Stimulated activated CD4-positive, alpha-beta T cell treated with anti-CD3 and anti-CD28 coated beads, Interleukin-12 subunit alpha, Interleukin-12 subunit beta, amount 100 ng/mL, for 4 hours (primary cell): Measurements from ENCODE around the gene YPEL3.
A peak's percentile ranks its signal among the peaks of the same experiment; 100 is the strongest.

Experiments used
- DNase-seq: peaks from one replicate; pipeline ENCODE4 v3.0.0-alpha.2; 2020

YPEL3 gene

DNA sequence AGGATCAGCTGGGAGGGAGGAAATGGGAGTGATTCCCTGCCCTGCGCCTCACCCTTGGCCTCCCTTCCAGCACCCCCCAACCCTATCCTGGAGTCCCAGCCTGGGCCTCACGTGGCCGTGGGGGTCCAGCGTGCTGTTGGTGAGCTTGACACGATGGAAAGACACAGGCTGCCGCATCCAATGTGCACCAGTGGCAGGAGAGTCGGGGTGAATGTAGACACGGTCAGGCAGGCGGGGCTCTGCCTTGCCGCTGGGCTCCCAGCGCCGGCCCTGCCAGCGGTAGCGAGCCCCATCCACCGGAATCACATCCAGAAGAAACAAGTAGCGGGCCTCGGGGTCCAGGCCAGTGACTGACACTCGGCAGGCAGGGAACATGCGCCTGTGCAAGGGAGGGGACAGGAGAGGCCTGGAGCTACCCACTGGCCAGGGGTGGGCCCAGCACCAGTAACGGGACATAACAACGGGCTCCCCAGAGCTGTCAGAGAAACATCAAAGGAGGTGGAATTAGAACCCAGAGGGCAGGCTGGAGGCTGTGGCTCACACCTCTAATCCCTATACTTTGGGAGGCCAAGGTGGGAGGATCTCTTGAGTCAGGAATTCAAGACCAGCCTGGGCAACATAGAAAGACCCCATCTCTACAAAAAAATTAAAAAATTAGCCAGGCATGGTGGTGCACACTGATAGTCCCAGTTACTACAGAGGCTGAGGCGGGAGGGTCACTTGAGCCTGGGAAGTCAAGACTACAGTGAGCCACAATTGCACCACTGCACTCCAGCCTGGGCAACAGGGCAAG lies 7.0 kb downstream of the YPEL3 start:
- no peak for DNase-seq

DNA sequence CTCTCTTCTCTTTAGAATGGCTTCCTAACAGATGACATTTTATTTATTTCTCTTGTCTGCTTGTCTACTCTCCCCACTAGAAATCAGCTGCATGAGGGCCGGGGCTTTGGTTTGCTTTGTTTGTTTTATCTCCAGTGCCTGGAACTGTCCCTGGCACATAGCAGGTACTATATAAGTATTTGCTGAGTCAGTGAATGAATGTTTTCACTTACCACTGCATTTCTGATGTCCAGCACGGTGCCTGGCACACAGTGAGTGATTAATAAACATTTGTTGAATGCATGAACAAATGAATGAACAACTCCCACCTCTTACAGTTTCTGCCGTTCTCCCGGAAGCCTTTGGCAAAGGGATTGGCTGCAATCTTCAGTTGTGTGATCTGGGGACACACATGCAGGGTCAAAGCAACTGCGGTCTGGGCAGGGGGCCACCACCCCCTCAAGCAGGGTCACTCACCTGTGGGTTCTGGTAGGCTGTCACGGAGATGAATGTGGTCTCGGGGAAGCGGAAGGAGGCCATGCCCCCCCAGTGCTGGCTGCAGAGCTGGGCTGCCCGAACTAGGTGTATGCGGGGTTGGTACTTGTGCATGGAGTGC lies 7.7 kb downstream of the YPEL3 start:
- DNase-seq = no peak

DNA sequence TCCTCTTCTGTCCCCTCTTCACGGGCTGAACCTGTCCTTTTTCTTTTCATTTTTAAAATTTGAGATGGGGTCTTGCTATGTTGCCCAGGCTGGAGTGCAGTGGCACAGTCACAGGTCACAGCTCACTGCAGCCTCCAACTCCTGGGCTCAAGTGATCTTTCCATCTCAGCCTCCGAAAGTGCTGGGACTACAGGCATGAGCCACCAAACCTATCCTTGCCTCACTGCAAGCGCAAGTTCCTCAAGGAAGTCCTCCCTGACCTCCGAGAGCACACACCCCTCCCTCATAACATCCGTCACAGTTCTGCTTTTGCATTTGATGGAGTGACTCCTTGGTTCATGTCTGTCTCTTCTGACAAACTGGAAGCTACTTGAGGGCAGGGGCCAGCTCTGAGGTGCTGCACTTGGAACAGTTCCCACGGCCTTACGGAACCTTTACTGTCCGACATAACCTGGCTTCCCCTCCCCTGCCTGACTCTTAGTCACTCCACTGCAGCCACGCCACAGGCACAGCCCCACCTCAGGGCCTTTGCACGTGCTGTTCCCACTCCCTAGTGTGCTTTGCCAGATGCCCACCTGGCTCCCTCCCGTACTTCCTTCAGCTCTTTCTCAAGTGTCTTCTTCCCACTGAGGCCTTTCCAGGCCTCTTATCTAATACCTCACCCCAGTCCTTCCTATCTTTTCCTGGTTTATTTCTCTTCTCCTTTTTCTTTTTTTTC lies 8.7 kb downstream of the YPEL3 start:
- no peak for DNase-seq

DNA sequence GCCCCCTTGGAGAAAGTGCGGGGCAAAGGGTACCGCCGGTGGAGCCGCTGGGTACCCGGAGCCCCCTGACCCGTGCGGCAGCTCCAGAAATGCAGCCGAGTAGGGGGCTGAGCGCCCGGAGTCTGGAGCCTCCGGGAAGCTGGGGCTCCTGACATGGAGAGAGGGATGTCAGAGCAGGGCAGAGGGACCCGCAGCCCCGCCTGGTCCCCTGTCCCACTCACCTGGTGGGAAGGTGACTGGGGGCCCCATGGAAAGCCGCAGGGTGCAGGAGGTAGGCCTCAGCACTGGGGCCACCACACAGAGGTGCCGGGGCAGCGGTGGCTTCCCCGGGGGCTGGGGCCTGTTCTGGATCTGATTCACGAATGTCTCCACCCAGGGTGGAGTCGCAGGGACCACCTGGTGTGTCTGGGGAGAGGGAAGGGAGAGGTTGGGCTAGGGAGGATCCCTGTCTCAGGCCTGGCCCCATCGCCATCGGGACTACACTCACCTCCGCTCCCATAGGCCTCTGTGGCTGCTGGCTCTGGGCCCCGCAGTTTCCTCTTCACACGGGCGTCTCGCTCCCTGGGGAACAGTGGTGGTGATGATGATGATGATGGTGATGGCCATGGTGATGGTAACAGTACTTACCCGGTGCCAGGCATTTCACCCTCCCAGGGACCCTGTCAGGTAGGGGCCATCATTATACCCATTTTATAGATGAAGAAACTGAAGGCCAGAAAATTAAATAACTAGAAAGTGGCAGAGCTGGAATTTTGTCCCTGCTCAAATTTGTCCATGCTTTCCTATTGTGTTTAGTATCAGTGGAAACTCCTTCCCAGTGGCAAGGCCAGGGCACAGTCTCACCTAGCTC lies 9.5 kb downstream of the YPEL3 start:
- no peak for DNase-seq

DNA sequence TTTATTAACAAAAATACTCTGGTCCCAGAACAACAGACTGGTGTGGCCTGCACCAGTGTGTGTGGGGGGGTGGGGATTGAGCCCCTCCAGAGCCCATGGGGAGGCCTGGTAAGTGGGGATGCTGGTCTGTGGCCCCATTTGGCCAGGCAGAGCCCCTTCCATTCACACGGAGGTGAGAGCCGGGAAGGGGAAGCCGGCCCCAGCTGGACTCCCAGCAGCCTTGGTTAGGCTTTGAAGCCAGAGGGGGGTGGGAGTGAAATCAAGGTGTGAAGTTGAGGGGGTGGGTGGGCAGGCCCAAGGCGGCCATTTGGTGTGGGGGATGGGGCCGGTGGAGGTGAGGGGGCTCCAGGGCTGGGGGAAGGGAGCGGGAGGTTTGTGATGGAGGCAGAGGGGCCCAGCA lies 10.2 kb downstream of the YPEL3 start:
- no peak for DNase-seq

DNA sequence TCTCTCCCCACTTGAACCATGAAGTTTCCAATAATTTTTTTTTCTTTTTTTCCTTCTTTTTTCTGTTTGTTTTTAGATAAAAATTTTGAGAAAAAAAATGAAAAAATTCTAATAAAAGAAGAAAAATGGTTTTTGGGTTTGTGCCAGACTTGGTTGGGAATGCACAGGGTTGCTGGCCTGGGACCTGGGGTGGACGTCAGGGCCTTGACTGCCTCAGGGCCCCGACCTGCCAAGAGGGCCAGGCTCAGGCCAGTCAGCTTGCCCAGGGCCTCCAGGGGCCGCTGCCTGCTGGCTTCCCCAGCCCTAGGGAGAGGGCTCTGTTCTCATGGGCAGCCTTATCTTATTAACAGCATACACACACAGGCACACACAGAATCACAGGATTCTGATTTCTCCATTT lies 10.8 kb downstream of the YPEL3 start:
- DNase-seq = no peak

DNA sequence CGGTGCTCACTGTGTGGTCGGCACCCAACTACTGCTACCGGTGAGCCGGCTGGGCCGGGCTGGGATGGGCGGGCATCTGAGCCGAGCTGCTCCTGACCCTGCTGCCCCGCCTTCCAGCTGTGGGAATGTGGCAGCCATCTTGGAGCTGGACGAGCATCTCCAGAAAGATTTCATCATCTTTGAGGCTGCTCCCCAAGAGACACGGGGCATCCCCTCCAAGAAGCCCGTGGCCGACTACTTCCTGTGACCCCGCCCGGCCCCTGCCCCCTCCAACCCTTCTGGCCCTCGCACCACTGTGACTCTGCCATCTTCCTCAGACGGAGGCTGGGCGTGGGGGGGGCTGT lies 11.2 kb downstream of the YPEL3 start:
- no peak for DNase-seq

DNA sequence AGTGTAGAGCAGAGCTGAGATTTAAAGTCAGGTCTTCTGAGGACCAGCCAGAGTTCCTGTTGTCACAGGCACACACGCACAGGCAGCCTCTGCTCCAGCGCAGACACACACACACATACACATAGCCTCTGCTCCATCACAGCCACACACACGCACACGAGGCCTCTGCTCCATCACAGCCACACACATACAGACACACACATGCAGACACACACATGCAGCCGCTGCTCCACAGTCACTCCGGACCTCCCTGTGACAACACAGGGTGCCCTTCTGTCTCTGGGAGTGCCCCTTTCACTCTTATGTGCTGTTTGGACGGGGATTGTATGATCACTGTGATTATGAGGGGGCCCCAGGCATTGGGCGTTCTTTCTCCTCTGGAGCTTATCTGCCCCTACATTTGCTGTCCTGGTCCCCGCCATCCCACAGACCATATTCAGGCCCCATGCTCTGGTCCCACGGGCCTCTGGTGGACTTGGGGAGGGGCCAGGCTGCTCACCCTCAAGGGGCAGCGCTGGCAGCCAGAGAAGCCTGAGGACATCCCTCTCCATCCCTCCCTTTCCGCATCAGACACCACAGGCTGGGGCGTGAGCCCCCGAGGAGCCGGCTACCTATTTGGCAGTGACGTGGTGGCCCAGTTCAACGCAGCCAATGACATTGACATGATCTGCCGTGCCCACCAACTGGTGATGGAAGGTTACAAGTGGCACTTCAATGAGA lies 11.8 kb downstream of the YPEL3 start:
- DNase-seq = no peak

DNA sequence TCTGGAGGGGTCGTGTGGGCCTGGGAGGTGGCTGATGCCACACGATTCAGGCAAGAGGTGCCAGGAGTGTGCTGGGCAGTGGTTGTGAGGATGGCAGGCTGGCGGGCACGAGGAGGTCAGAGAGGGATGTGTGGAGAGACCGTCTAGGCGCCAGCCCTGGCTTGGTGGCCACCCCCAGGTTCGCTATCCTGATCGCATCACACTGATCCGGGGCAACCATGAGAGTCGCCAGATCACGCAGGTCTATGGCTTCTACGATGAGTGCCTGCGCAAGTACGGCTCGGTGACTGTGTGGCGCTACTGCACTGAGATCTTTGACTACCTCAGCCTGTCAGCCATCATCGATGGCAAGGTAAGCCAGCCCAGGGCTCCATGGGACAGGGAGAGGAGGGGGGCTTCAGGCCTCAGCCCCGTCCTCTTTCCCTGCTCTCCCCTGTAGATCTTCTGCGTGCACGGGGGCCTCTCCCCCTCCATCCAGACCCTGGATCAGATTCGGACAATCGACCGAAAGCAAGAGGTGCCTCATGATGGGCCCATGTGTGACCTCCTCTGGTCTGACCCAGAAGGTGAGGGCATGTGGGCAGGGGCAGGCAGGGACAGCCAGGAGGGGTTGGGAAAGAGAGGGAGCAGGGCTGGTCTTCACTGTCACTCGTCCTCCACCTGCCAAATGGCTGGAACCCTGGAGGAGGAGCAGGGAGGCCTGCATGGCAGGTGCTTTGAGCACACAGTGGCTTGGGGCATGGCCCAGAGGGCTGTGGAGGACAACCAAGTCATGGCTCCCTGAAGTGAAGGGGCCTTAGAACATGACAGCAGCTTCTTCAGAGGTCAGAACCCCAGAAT lies 12.6 kb downstream of the YPEL3 start:
- no peak for DNase-seq

DNA sequence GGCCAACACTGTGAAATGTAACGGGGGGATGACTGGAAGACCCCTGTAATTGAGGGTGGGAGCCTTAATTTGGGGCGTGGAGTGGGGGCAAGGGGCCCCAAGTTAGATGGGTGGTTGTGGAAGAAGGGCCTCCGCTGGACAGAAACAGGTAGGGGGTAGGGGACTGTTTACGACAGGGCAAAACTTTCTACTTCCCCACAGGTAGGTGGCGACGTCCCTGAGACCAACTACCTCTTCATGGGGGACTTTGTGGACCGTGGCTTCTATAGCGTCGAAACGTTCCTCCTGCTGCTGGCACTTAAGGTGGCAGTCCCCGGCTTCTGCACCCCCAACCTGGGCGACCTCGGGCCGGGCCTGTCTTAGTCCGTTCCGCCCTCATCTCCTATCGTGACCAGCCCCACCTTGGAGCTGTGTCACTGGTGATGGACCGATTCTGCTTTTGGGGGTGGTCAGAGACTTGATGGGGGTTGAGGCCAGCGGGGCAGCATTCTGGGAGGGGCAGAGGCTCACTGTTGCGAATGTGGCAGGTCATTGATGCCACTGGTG lies 13.4 kb downstream of the YPEL3 start:
- DNase-seq = no peak

DNA sequence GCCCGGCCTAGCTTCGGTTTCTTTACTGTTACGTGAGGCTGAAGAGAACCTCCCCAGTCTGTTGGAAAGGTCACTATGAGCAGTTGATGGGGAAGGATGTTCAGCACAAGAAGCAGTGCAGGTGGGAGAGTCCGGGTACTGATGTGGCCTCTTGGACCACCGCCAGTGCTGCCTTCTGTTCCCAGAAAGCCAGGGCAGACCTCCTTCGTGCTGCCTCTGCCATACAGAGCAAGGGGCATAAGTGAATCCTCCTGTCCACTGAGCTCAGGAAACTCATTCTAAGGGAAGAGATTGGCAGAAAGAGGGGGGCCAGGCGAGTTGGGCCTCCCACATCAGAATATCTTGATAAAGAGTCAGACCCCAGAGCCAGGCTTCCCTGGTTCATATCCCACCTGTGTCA lies 16.5 kb downstream of the YPEL3 start:
- DNase-seq = no peak

DNA sequence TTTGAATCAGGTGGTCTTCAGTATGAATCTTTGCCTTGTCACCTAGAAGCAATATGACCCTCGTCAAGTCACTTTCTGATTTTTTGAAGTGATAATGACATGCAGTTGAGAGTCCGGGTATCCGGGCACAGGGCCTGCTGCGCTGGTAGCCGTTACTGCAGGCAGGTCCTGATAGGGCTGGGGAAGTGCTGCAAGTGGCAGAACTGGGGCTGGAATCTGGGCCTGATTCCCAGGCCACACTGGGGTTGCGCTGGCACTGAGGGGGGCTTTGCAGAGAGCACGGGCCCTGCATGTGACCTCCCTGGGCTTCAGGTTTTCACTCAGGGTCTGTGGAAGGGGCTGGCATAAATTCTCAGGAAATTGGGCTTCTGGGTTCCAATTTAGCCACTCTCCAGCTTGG lies 17.3 kb downstream of the YPEL3 start:
- DNase-seq = no peak

DNA sequence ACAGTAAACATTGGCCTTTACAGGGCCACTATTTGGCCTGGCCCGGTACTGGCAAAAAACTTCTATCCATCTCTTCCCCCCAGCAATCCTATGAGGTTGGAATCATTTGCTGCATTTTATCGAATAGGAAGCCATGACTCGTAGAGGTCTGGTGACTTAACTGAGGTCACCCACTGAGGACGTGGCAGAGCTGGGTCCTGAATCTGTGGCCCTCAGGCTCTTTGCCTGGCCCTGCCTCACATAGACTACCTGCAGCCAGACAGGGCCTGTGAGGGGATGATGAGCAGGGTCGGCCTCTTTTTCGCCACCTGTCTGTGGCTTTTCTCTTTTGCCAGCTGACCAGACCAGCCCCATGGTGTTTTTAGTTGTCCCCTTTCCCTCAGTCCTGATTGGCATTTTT lies 18.4 kb downstream of the YPEL3 start:
- DNase-seq = no peak

DNA sequence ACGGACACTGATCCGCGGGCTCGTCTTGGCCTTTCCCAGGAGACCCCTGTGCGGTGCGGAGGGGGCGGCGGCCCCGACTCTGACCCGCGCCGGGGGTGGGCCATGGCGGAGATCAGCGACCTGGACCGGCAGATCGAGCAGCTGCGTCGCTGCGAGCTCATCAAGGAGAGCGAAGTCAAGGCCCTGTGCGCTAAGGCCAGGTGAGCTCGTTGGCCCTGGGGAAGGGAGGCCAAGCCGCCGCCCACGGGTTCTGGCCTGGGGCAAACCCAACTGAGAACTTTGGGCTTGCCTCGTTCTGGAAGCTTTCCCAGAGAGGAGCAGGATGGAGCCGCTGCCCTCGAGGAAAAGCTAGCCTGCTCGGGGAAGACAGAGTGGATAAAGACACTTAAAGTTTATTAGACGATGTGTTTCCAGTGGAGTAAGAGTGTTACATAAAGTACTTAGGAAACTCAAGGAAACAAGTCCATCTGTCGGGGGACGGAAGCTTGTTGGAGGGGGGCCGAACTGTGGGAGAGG lies 19.7 kb downstream of the YPEL3 start:
- DNase-seq = no peak

DNA sequence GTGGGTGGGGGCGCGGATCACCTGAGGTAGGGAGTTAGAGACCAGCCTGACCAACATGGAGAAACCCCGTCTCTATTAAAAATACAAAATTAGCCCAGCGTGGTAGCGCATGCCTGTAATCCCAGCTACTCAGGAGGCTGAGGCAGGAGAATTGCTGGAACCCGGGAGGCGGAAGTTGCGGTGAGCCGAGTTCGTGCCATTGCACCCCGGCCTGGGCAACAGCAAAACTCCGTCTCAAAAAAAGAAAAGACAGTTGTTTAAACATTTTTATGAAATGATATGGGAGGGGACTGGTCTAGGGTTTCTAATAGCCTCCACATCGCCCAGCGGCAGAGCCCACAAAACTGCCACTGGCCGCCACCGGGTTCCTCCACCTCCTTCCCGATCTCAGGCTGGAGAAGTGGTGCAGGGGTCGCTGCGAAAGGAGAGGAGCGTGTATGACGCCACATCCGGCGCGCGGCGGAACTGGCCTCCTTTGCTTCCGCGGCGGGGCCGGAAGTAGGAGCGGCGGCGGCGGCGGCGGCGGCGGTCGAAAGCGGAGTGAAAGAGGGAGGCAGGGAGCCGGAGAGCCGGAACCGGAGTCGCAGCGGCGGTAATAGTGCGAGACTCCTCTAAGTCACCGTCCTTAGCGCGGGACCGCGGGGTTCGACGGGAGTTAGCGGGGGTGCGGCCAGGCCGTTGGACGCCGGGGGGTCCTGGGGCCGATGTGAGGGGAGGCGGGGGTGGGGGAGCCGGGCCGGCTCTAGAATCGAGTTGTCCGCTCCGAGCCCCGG lies 20.3 kb downstream of the YPEL3 start, which contains the start of gene PPP4C:
Gene PPP4C, plus strand, starts transcription at position 492 of the 773 bp plus-strand sequence. CDS start 384 bp downstream, outside the sequence.
- peak; percentile 89 for DNase-seq

DNA sequence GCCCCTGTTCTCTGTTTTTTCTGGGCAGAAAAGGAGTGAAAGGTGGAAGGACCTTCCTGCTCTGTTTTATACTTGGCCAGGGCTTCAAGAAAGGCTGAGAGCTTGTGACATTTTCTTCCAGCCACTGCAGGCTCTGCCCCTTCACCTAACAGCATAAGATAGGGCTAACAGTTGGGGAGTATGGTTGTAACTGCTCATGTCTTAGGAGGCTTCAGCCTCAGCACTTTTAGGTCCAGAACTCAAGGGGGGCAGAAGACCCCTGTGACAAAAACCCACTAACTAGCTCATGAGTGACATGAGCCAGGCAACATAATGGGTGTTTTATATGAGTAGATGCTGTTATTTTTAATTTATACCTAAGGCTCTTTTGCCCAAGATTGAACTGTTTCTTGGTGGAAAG lies 25.5 kb downstream of the YPEL3 start:
- DNase-seq = no peak

DNA sequence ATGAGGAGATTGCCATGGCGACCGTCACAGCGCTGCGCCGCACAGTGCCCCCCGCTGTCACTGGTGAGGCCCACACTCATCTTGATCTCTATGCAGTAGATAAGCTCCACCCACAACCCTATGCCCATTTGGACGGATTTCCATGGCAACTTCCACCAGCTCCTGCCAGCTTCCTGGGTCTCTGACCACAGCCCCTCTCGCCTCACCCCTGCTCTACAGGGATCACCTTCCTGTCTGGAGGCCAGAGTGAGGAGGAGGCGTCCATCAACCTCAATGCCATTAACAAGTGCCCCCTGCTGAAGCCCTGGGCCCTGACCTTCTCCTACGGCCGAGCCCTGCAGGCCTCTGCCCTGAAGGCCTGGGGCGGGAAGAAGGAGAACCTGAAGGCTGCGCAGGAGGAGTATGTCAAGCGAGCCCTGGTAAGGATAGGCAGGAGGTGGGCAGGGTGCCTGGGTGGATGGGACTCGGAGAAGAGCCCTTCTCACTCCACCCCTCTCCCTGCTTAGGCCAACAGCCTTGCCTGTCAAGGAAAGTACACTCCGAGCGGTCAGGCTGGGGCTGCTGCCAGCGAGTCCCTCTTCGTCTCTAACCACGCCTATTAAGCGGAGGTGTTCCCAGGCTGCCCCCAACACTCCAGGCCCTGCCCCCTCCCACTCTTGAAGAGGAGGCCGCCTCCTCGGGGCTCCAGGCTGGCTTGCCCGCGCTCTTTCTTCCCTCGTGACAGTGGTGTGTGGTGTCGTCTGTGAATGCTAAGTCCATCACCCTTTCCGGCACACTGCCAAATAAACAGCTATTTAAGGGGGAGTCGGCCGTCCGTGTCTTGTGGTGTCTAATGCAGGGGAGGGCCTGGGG lies 26.2 kb downstream of the YPEL3 start:
- DNase-seq = no peak

DNA sequence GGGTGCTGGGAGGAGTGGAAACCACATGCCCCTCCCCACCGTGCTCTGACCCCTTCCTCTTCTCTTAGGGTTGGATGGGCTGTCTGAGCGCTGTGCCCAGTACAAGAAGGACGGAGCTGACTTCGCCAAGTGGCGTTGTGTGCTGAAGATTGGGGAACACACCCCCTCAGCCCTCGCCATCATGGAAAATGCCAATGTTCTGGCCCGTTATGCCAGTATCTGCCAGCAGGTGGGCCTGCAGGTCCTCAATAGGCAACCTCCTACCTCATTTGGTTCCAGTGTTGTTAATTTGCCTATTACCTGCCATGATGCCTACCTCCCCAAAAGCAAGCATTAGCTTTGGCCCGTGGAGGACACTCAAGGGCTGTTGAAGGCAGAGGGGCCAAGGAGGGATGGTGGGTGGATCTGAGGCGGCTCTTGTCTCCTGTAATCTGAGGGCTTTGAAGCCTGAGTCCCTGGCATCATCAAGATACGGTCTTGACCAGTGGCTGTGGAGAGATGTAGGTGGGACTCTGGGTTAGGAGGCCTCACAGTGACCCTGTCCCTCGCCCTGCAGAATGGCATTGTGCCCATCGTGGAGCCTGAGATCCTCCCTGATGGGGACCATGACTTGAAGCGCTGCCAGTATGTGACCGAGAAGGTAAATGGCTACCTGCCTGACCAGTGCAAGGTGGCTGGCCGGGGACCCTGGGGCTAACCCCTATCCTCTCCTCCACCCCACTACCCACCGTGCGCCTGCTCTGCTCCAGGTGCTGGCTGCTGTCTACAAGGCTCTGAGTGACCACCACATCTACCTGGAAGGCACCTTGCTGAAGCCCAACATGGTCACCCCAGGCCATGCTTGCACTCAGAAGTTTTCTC lies 27.0 kb downstream of the YPEL3 start:
- peak; percentile 46 for DNase-seq
